ENCODE measurements around the gene SNRPA.
"Not testable (repeated sequence)": the region's sequence is repeated elsewhere in the genome, so short reads cannot be mapped to it uniquely, and the experiment has no call there.

SNRPA gene

GRCh38 chr19:40721936-40722661 is 28.9 kb upstream of the SNRPA start:
- no peak for DNase-seq

GRCh38 chr19:40723661-40724254 is 27.2 kb upstream of the SNRPA start:
- no peak for DNase-seq

- no peak for DNase-seq
These were observed 26.7 kb upstream of the SNRPA start for GRCh38 chr19:40724315-40724714.

GRCh38 chr19:40724855-40725254 is 26.1 kb upstream of the SNRPA start:
- DNase-seq, result no peak

GRCh38 chr19:40726279-40726678 is 24.7 kb upstream of the SNRPA start:
- DNase-seq, result no peak

- DNase-seq, result not testable (repeated sequence)
These were observed 20.9 kb upstream of the SNRPA start for GRCh38 chr19:40730065-40730464.

- not testable (repeated sequence) for DNase-seq
These were observed 18.7 kb upstream of the SNRPA start for GRCh38 chr19:40732304-40732703.

- DNase-seq, result no peak
These were observed 17.9 kb upstream of the SNRPA start for GRCh38 chr19:40733149-40733548.

GRCh38 chr19:40735013-40735771 is 15.8 kb upstream of the SNRPA start:
- DNase-seq, result no peak

- DNase-seq, result no peak
These were observed 14.3 kb upstream of the SNRPA start for GRCh38 chr19:40736661-40737060.

GRCh38 chr19:40737102-40737644 is 13.8 kb upstream of the SNRPA start:
- no peak for DNase-seq

GRCh38 chr19:40739030-40739839 is 11.8 kb upstream of the SNRPA start:
- no peak for DNase-seq

- no peak for DNase-seq
These were observed 10.9 kb upstream of the SNRPA start for GRCh38 chr19:40739871-40740703.

GRCh38 chr19:40740747-40741146 is 10.3 kb upstream of the SNRPA start:
- no peak for DNase-seq

GRCh38 chr19:40741527-40742390 is 9.2 kb upstream of the SNRPA start:
- no peak for DNase-seq

GRCh38 chr19:40742477-40742876 is 8.5 kb upstream of the SNRPA start:
- no peak for DNase-seq

- no peak for DNase-seq
These were observed 8.1 kb upstream of the SNRPA start for GRCh38 chr19:40742886-40743285.

GRCh38 chr19:40743926-40744325 is 7.1 kb upstream of the SNRPA start:
- no peak for DNase-seq

- DNase-seq, result no peak
These were observed 6.2 kb upstream of the SNRPA start for GRCh38 chr19:40744554-40745401.

- DNase-seq, result no peak
These were observed 5.6 kb upstream of the SNRPA start for GRCh38 chr19:40745402-40745780.

Data from NCI-H1930 (cell line).